Measurements from ENCODE around the gene STK11.

STK11 gene

DNA sequence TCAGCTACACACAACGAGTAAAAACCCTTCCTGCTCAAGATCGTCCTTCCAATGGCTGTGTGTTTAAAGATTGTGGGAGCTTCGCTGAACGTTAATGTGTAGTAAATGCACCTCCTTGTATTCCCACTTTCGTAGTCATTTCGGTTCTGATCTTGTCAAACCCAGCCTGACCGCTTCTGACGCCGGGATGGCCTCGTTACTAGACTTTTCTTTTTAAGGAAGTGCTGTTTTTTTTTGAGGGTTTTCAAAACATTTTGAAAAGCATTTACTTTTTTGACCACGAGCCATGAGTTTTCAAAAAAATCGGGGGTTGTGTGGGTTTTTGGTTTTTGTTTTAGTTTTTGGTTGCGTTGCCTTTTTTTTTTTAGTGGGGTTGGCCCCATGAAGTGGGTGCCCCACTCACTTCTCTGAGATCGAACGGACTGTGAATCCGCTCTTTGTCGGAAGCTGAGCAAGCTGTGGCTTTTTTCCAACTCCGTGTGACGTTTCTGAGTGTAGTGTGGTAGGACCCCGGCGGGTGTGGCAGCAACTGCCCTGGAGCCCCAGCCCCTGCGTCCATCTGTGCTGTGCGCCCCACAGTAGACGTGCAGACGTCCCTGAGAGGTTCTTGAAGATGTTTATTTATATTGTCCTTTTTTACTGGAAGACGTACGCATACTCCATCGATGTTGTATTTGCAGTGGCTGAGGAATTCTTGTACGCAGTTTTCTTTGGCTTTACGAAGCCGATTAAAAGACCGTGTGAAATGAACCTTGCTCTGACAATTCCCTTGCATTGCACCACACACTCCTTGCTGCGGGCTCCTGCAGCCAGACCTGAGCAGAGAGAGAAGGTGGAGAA, 67.1 kb downstream of the STK11 start:
- no peaks in the 10 kb centered on the region for H3K9me3 ChIP-seq (ENCODE audit: control insufficient read depth in 1 of 2, low read length in 2 of 2)
- H3K4me1 ChIP-seq (ENCODE audit: control insufficient read depth in 1 of 2, insufficient read depth in 2 of 2, low read length in 2 of 2) = peaks cover 22 to 78% of the 10 kb centered on the region in 2 donors
- peak overlapping the region in 1 of 2 donors; percentile 95 for H3K4me3 ChIP-seq (ENCODE audit: low read depth in 1 of 2, low read length in 2 of 2)
- H3K36me3 ChIP-seq (ENCODE audit: control insufficient read depth in 1 of 2, insufficient read depth in 2 of 2, low read length in 2 of 2) = peaks cover 35 to 43% of the 10 kb centered on the region in 2 donors
- H3K27ac ChIP-seq (ENCODE audit: low read length) = no peak overlapping the region
- no peaks in the 10 kb centered on the region for H3K27me3 ChIP-seq (ENCODE audit: low read depth, low read length)

DNA sequence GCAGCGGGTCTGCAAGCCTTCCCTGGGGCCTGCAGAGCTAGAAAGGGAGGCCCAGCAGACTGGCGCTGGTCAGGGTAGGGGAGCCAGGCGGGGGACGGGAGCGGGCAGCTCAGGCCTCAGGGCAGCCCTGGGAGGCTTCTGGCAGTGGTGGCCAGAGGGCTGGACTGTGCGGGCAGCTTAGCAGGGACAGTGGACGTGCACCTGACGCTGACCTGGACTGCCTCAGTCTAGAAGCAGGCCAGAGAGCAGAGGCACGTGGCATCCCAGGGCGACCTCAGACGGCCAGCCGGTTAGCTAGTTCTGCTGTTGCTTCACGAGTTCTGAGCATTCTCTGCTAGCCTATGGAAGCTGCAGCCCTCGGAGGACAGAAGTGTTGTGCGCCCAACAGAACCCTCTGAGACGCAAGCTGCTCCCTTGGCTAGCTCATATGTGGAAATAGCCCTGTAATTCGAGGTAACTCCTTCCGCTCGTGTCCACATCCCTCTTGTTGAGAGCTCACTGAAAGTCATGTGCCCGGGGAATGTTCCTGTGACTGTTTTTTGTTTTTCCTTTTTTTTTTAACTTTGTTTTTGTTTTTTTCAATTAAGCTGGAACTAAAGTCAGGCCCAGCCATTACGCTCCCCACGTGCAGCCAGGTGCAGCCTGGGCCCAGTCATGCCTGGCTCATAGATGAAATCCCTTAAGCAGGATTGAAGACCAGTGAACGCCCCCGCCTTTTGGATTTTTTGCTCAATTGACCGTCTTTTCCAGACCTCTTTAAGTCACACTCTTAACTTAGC, 67.9 kb downstream of the STK11 start:
- H3K27me3 ChIP-seq (ENCODE audit: low read depth, low read length) = no peaks in the 10 kb centered on the region
- no peak overlapping the region for H3K27ac ChIP-seq (ENCODE audit: low read length)
- H3K36me3 ChIP-seq (ENCODE audit: control insufficient read depth in 1 of 2, insufficient read depth in 2 of 2, low read length in 2 of 2) = peaks cover 35 to 43% of the 10 kb centered on the region in 2 donors
- peaks cover 22 to 70% of the 10 kb centered on the region in 2 donors for H3K4me1 ChIP-seq (ENCODE audit: control insufficient read depth in 1 of 2, insufficient read depth in 2 of 2, low read length in 2 of 2)
- no peaks in the 10 kb centered on the region for H3K9me3 ChIP-seq (ENCODE audit: control insufficient read depth in 1 of 2, low read length in 2 of 2)
- H3K4me3 ChIP-seq (ENCODE audit: low read depth in 1 of 2, low read length in 2 of 2) = peak overlapping the region in 1 of 2 donors; percentile 95

DNA sequence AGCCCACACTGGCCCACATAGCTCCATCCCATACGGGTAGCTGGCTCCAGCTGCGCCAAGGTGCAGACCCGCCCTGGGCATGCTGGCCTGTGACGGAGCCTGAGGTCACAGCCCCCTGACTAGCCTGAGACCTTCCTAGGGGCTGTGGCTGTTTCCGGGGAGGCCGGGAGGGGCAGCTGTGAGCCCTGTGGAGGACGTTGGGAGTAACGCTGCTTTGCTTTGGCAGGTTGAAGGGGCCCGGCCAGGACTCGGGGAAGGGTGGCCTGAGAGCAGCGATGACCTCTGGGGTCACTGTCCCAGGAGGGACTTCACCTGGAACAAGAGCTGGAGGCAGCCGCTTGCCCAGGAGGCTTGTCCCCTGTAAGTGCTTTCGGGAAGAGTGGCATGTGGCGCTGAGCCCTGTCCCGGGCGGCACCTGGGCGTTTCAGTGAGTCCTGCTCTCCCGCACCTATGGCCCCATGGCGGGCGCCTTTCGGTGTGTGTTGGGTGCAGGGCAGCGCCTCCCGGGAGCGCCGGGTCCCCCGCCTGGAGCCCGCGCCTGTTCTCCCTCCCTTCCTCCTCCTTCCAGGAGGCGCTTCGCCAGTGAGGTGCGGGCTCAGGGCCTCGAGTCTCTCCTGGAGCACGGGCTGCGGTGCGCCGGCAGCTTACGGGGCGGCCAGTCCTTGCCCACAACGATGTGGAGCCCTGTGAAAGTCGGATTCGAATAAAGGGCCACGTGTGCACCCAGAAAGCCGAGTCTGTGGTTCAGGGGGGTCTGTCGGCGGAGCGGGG, 68.7 kb downstream of the STK11 start:
- Histone ChIP-seq H3K27ac (ENCODE audit: low read length) (no peak overlapping the region), H3K9me3 (ENCODE audit: control insufficient read depth in 1 of 2, low read length in 2 of 2) (no peaks in the 10 kb centered on the region), H3K4me1 (ENCODE audit: control insufficient read depth in 1 of 2, insufficient read depth in 2 of 2, low read length in 2 of 2) (peaks cover 18 to 65% of the 10 kb centered on the region in 2 donors), H3K36me3 (ENCODE audit: control insufficient read depth in 1 of 2, insufficient read depth in 2 of 2, low read length in 2 of 2) (peaks cover 39 to 49% of the 10 kb centered on the region in 2 donors), H3K27me3 (ENCODE audit: low read depth, low read length) (no peaks in the 10 kb centered on the region), H3K4me3 (ENCODE audit: low read depth in 1 of 2, low read length in 2 of 2) (peak overlapping the region in 1 of 2 donors; percentile 71)

DNA sequence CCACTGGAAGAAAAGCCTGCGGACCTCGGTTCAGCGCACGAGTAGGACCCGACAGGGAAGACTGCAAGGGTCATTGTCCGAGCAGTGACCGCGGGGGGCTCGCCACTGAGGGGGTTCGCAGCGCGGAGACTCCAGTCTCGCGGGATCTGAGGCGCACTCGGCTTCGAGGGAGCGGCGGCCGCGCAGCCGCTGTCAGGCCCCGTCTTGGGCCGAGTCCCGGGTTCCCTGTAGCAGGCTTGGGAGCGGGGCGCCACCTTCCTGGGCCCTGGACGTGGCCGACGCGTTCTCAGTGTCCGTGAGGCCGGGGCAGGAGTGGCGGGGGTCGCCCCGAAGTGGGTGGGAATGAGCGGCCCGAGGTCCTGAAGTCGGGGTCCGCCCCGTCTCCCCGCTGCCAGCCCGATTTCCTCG, 69.3 kb downstream of the STK11 start:
- Histone ChIP-seq H3K27me3 (ENCODE audit: low read depth, low read length) (no peaks in the 10 kb centered on the region), H3K36me3 (ENCODE audit: control insufficient read depth in 1 of 2, insufficient read depth in 2 of 2, low read length in 2 of 2) (peaks cover 42 to 46% of the 10 kb centered on the region in 2 donors), H3K9me3 (ENCODE audit: control insufficient read depth in 1 of 2, low read length in 2 of 2) (no peaks in the 10 kb centered on the region), H3K4me1 (ENCODE audit: control insufficient read depth in 1 of 2, insufficient read depth in 2 of 2, low read length in 2 of 2) (peaks cover 18 to 63% of the 10 kb centered on the region in 2 donors), H3K4me3 (ENCODE audit: low read depth in 1 of 2, low read length in 2 of 2) (peak overlapping the region; percentile 11 to 71), H3K27ac (ENCODE audit: low read length) (no peak overlapping the region)

DNA sequence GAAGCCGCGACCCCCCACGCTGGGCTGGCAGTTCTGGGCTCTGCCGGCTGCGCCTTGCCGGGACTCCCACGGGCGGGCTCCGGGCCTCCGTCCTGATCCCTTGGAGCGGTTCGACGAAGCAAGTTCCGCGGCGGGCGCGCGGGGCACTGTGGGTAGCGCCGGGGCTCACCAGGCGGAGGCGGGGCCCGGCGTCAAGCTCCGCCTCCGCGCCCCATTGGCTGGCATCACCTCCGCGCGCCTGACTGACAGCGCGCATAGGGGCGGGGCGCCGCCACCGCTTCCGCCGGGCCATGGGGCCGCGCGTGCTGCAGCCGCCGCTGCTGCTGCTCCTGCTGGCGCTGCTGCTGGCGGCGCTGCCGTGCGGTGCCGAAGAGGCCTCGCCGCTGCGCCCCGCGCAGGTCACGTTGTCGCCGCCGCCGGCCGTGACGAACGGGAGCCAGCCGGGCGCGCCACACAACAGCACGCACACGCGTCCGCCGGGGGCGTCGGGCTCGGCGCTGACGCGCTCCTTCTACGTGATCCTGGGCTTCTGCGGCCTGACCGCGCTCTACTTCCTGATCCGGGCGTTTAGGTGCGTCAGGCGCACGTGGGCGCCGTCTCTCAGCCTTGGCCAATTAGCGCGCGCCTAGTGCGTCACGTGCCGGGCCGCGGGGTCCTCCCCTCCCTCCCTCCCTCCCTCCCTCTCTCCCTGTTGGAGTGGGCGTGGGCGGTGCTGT, 69.8 kb downstream of the STK11 start, which contains the start of gene FAM174C:
Gene FAM174C, plus strand, starts transcription at position 271 of the 716 bp plus-strand sequence. Its CDS starts 20 bp downstream, at position 291.
- peak within 1 kb of the TSS; percentile 87 for H3K27ac ChIP-seq (ENCODE audit: low read length)
- H3K9me3 ChIP-seq (ENCODE audit: control insufficient read depth in 1 of 2, low read length in 2 of 2) = no peaks in the 10 kb centered on the region
- H3K36me3 ChIP-seq (ENCODE audit: control insufficient read depth in 1 of 2, insufficient read depth in 2 of 2, low read length in 2 of 2) = peaks cover 42 to 46% of the 10 kb centered on the region in 2 donors
- peaks cover 18 to 57% of the 10 kb centered on the region in 2 donors for H3K4me1 ChIP-seq (ENCODE audit: control insufficient read depth in 1 of 2, insufficient read depth in 2 of 2, low read length in 2 of 2)
- H3K4me3 ChIP-seq (ENCODE audit: low read depth in 1 of 2, low read length in 2 of 2) = peak within 1 kb of the TSS; percentile 57 to 71
- H3K27me3 ChIP-seq (ENCODE audit: low read depth, low read length) = no peaks in the 10 kb centered on the region

DNA sequence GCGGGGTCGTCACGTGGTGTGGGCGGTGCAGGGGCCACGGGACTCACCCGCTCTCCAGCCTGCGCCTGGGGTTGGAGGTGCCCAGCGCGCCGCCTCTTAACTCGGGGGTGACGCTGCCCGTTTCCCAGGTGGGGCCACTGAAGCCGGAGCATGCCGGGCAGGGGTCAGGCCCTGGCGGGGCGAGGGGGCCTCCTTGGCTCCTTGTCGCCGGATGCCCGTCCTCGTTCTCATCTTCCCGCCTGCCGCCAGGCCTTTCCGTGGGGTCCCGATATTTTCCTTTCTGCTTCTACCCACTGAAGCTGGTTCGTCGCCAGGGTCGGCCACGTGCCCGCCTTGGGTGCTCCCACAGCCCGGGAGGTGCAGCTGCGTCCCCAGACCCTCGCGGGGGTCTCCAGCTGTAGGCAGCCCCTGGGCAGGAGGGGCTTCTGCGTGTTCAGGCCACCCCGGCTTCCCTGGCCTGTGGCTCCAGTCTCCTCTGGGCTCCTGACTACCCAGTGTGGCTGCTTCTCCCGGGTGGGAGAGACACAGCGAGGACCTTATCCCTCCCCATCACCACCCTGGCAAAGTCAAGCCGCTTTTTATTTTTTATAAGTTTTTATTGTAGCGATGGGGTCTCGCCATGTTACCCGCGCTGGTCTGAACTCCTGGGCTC, 70.5 kb downstream of the STK11 start:
- Histone ChIP-seq H3K27ac (ENCODE audit: low read length) (peak overlapping the region; percentile 87), H3K27me3 (ENCODE audit: low read depth, low read length) (no peaks in the 10 kb centered on the region), H3K9me3 (ENCODE audit: control insufficient read depth in 1 of 2, low read length in 2 of 2) (no peaks in the 10 kb centered on the region), H3K4me1 (ENCODE audit: control insufficient read depth in 1 of 2, insufficient read depth in 2 of 2, low read length in 2 of 2) (peaks cover 11 to 50% of the 10 kb centered on the region in 2 donors), H3K4me3 (ENCODE audit: low read depth in 1 of 2, low read length in 2 of 2) (peak overlapping the region; percentile 57 to 71), H3K36me3 (ENCODE audit: control insufficient read depth in 1 of 2, insufficient read depth in 2 of 2, low read length in 2 of 2) (peaks cover 37 to 46% of the 10 kb centered on the region in 2 donors)

DNA sequence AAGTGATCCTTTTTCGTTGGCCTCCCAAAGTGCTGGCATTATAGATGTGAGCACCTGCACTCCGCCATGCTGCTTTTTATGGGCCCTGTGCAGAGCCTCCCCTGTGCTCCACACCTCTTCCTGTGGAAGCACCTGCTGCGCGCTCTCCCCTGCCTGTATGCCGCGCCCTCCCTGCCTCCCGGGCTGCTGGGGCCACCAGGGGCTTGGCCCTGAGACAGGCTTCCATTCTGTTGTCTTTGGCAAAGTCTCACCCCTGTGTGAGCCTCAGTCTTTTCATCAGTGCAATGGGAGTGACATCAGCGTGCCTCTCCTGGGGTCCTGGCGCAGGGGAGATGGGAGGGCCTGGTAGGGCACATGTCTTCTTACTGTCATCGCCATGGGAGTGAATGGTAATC, 71.0 kb downstream of the STK11 start:
- H3K4me1 ChIP-seq (ENCODE audit: control insufficient read depth in 1 of 2, insufficient read depth in 2 of 2, low read length in 2 of 2) = peaks cover 6 to 45% of the 10 kb centered on the region in 2 donors
- peaks cover 32 to 42% of the 10 kb centered on the region in 2 donors for H3K36me3 ChIP-seq (ENCODE audit: control insufficient read depth in 1 of 2, insufficient read depth in 2 of 2, low read length in 2 of 2)
- no peaks in the 10 kb centered on the region for H3K9me3 ChIP-seq (ENCODE audit: control insufficient read depth in 1 of 2, low read length in 2 of 2)
- H3K27me3 ChIP-seq (ENCODE audit: low read depth, low read length) = no peaks in the 10 kb centered on the region
- H3K27ac ChIP-seq (ENCODE audit: low read length) = peak overlapping the region; percentile 87
- H3K4me3 ChIP-seq (ENCODE audit: low read depth in 1 of 2, low read length in 2 of 2) = peak overlapping the region; percentile 57 to 71

DNA sequence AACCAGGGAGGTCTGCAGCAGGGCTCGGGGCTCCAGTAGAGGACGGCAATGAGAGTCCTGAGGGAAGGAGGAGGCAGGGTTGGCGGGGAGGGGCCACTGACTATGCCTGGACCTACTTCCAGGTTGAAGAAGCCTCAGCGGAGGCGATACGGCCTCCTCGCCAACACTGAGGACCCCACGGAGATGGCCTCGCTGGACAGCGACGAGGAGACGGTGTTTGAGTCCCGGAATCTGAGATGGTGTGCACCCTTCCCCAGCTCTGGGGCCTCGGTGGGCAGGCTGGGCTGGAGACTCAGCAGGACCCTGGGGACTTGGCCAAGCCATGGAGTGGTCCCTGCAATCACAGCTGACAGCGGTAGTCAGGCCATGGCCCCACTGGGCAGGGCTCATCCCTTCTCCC, 71.5 kb downstream of the STK11 start:
- H3K27me3 ChIP-seq (ENCODE audit: low read depth, low read length) = no peaks in the 10 kb centered on the region
- no peak overlapping the region for H3K4me3 ChIP-seq (ENCODE audit: low read depth in 1 of 2, low read length in 2 of 2)
- H3K27ac ChIP-seq (ENCODE audit: low read length) = no peak overlapping the region
- H3K9me3 ChIP-seq (ENCODE audit: control insufficient read depth in 1 of 2, low read length in 2 of 2) = no peaks in the 10 kb centered on the region
- H3K36me3 ChIP-seq (ENCODE audit: control insufficient read depth in 1 of 2, insufficient read depth in 2 of 2, low read length in 2 of 2) = peaks cover 28 to 38% of the 10 kb centered on the region in 2 donors
- peaks cover 2 to 41% of the 10 kb centered on the region in 2 donors for H3K4me1 ChIP-seq (ENCODE audit: control insufficient read depth in 1 of 2, insufficient read depth in 2 of 2, low read length in 2 of 2)
